HepG2 (cell line): ENCODE data around the gene PTMA. TPM values are rescaled to one million over a fixed set of nuclear protein-coding genes. Genes with fewer than 3 reads are reported as not detected.

ENCODE experiments used
- GPN1 ChIP-seq: sonication (generic); formaldehyde crosslinking; IDR thresholded peaks from 2 replicates; pipeline ENCODE4 v1.5.1; 2020; ENCODE audit warnings: missing genetic modification reagents, borderline replicate concordance
- HDAC1 ChIP-seq: sonication (generic); formaldehyde crosslinking; IDR thresholded peaks from 2 replicates; pipeline ENCODE4 v1.5.1; 2020; ENCODE audit warnings: mild to moderate bottlenecking, missing genetic modification reagents
- HES4 ChIP-seq: sonication (generic); formaldehyde crosslinking; IDR thresholded peaks from 2 replicates; pipeline ENCODE4 v1.9.0; 2021; ENCODE audit warnings: mild to moderate bottlenecking, missing genetic modification reagents, borderline replicate concordance
- HOXA7 ChIP-seq: sonication (generic); formaldehyde crosslinking; IDR thresholded peaks from 2 replicates; pipeline ENCODE4 v1.8.1; 2022; ENCODE audit warnings: mild to moderate bottlenecking, missing genetic modification reagents, moderate library complexity
- ISL2 ChIP-seq: sonication (generic); formaldehyde crosslinking; IDR thresholded peaks from 2 replicates; pipeline ENCODE4 v1.5.0; 2020; ENCODE audit warnings: missing genetic modification reagents
- MIER3 ChIP-seq: IDR thresholded peaks from 2 replicates; pipeline ENCODE4 v1.6.1; 2016; ENCODE audit warnings: missing compliant biosample characterization, borderline replicate concordance
- PBX3 ChIP-seq: sonication (generic); formaldehyde crosslinking; IDR thresholded peaks from 2 replicates; pipeline ENCODE4 v1.8.1; 2023; ENCODE audit warnings: missing genetic modification reagents, inconsistent platforms, borderline replicate concordance
- ZEB1 ChIP-seq: IDR thresholded peaks from 2 replicates; pipeline ENCODE4 v1.6.1; 2012; ENCODE audit warnings: mild to moderate bottlenecking, low read depth, inconsistent platforms; ENCODE audit not compliant: insufficient replicate concordance
- ZNF121 ChIP-seq: sonication (generic); formaldehyde crosslinking; IDR thresholded peaks from 2 replicates; pipeline ENCODE4 v1.5.0; 2020; ENCODE audit warnings: mild to moderate bottlenecking, missing genetic modification reagents
- ZNF224 ChIP-seq: sonication (generic); formaldehyde crosslinking; IDR thresholded peaks from 2 replicates; pipeline ENCODE4 v1.5.0; 2020; ENCODE audit warnings: mild to moderate bottlenecking, missing genetic modification reagents
- ZNF317 ChIP-seq: sonication (generic); formaldehyde crosslinking; IDR thresholded peaks from 2 replicates; pipeline ENCODE4 v1.5.0; 2020; ENCODE audit warnings: mild to moderate bottlenecking, missing genetic modification reagents
- polyA plus RNA-seq, 8 experiments: library from polyadenylated mRNA; depleted of rRNA in 3 of 8; stranded (reverse) in 7 of 8; unstranded in 1 of 8; fragments of >200 nt; fragmentation: Illumina TruSeq in 4 of 8; extraction: Trizol in 4 of 8; gene quantifications; 2 replicates each; pipeline versions ENCODE4 v1.2.1 to v1.2.3, GENCODE V29; 2011 to 2016; ENCODE audit warnings: low read depth in 4 of 8, missing spikeins in 1 of 8, mixed read lengths in 1 of 8; ENCODE audit not compliant: insufficient read depth in 1 of 8
- total RNA-seq, 5 experiments: library from RNA; depleted of rRNA; stranded (reverse); fragments of >200 nt; fragmentation: Illumina TruSeq; extraction: Trizol; gene quantifications; 2 replicates each; pipeline ENCODE4 v1.2.3, GENCODE V29; 2016; ENCODE audit warnings: low read depth in 1 of 5
- TF ChIP-seq, protein P1 (sequence below): sonication (generic); formaldehyde crosslinking; IDR thresholded peaks from 2 replicates; pipeline ENCODE4 v1.4.0; 2020; ENCODE audit warnings: missing genetic modification reagents, borderline replicate concordance
- TF ChIP-seq, protein P2 (sequence below), 2 experiments: sonication (generic) in 1 of 2; formaldehyde crosslinking in 1 of 2; IDR thresholded peaks; 2 replicates each; pipeline versions ENCODE4 v1.4.0 to v1.6.1; 2018 to 2020; ENCODE audit warnings: missing genetic modification reagents in 2 of 2, borderline replicate concordance in 1 of 2, low read depth in 1 of 2, mild to moderate bottlenecking in 1 of 2, missing biosample characterization in 1 of 2

PTMA gene
- total and polyA plus RNA-seq, 2 of the 13 experiments (the other 11 are each of a cell fraction or from before 2014, with no cell fraction given), result 190 to 1,086 TPM

DNA sequence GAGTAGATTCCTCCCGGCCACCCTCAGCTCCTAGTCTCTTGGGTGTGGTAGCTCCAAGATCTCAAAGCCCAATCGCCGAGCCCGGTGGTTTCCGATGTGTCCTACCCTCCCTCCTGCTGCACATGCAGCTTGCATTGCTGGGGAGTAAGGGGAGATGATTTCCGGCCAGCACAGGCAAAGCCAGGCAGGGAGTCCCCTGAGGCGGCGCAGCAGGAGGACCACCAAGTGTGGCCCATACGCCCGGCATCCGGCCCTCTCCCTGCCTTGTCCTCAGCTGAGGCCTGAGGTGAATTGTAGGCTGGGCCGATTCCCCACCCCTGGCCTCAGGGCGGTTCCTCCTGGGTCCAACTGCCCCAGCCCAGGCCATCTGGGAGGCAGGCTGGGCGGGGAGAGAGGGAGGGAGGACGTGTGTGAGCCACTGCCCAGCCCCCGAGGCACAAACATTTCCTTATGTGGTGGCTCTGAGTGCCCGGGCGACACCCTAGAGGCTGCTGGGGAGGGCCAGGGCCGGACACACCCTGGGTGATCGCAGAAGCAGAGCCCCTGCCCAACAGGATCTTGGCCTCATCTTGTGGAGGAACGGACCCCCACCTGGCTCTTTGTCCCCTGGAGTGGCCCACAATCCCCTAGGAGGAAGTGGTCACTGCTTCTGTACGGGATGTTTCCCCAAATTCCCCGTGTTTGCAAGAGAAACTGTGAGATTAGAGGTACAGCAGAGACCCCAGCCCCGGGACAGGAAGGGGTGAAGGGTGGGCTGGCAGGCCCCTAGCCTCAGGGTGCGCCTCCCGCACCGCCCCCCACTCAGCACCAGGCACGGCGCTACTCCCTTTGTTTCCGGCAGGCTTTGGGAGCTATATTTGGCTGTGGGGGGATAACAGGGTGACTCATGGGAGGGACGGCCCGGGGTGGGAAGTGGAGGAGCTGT, 41.9 kb upstream of the PTMA start (continued):
- TF ChIP-seq, protein P1, sequence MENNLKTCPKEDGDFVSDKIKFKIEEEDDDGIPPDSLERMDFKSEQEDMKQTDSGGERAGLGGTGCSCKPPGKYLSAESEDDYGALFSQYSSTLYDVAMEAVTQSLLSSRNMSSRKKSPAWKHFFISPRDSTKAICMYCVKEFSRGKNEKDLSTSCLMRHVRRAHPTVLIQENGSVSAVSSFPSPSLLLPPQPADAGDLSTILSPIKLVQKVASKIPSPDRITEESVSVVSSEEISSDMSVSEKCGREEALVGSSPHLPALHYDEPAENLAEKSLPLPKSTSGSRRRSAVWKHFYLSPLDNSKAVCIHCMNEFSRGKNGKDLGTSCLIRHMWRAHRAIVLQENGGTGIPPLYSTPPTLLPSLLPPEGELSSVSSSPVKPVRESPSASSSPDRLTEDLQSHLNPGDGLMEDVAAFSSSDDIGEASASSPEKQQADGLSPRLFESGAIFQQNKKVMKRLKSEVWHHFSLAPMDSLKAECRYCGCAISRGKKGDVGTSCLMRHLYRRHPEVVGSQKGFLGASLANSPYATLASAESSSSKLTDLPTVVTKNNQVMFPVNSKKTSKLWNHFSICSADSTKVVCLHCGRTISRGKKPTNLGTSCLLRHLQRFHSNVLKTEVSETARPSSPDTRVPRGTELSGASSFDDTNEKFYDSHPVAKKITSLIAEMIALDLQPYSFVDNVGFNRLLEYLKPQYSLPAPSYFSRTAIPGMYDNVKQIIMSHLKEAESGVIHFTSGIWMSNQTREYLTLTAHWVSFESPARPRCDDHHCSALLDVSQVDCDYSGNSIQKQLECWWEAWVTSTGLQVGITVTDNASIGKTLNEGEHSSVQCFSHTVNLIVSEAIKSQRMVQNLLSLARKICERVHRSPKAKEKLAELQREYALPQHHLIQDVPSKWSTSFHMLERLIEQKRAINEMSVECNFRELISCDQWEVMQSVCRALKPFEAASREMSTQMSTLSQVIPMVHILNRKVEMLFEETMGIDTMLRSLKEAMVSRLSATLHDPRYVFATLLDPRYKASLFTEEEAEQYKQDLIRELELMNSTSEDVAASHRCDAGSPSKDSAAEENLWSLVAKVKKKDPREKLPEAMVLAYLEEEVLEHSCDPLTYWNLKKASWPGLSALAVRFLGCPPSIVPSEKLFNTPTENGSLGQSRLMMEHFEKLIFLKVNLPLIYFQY (CRISPR knock-in tag), result no peak
- TF ChIP-seq HOXA7 (no peak), ZNF317 (CRISPR knock-in tag) (no peak), ZNF121 (peak; percentile 38), GPN1 (no peak), ISL2 (CRISPR knock-in tag) (no peak), HDAC1 (peak; percentile 20; the same call in 1 of the 2 replicates), HES4 (CRISPR knock-in tag) (no peak), PBX3 (CRISPR knock-in tag) (no peak), MIER3 (CRISPR knock-in tag) (no peak), ZEB1 (no peak), ZNF224 (CRISPR knock-in tag) (no peak)
- TF ChIP-seq, protein P2, sequence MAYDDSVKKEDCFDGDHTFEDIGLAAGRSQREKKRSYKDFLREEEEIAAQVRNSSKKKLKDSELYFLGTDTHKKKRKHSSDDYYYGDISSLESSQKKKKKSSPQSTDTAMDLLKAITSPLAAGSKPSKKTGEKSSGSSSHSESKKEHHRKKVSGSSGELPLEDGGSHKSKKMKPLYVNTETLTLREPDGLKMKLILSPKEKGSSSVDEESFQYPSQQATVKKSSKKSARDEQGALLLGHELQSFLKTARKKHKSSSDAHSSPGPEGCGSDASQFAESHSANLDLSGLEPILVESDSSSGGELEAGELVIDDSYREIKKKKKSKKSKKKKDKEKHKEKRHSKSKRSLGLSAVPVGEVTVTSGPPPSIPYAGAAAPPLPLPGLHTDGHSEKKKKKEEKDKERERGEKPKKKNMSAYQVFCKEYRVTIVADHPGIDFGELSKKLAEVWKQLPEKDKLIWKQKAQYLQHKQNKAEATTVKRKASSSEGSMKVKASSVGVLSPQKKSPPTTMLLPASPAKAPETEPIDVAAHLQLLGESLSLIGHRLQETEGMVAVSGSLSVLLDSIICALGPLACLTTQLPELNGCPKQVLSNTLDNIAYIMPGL (CRISPR knock-in tag; IDR thresholded peaks at IDR 0.05; ENCODE audit: borderline replicate concordance in 1 of 2, low read depth in 1 of 2), result peak; percentile 50 to 54; a peak in 2 of 4 replicates
